GM18858 (cell line): Measurements from ENCODE around the gene POF1B.
A peak's percentile ranks its signal among the peaks of the same experiment; 100 is the strongest.
"Not testable (repeated sequence)": the region's sequence is repeated elsewhere in the genome, so short reads cannot be mapped to it uniquely, and the experiment has no call there.

ENCODE experiments used
- ATAC-seq: cut with Tn5 transposase; IDR thresholded peaks from one replicate; pipeline ENCODE4 v1.9.1; 2021; ENCODE audit not compliant: unreplicated experiment

Gene POF1B, protein sequence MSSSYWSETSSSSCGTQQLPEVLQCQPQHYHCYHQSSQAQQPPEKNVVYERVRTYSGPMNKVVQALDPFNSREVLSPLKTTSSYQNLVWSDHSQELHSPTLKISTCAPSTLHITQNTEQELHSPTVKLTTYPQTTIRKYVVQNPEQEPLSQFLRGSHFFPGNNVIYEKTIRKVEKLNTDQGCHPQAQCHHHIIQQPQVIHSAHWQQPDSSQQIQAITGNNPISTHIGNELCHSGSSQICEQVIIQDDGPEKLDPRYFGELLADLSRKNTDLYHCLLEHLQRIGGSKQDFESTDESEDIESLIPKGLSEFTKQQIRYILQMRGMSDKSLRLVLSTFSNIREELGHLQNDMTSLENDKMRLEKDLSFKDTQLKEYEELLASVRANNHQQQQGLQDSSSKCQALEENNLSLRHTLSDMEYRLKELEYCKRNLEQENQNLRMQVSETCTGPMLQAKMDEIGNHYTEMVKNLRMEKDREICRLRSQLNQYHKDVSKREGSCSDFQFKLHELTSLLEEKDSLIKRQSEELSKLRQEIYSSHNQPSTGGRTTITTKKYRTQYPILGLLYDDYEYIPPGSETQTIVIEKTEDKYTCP

DNA sequence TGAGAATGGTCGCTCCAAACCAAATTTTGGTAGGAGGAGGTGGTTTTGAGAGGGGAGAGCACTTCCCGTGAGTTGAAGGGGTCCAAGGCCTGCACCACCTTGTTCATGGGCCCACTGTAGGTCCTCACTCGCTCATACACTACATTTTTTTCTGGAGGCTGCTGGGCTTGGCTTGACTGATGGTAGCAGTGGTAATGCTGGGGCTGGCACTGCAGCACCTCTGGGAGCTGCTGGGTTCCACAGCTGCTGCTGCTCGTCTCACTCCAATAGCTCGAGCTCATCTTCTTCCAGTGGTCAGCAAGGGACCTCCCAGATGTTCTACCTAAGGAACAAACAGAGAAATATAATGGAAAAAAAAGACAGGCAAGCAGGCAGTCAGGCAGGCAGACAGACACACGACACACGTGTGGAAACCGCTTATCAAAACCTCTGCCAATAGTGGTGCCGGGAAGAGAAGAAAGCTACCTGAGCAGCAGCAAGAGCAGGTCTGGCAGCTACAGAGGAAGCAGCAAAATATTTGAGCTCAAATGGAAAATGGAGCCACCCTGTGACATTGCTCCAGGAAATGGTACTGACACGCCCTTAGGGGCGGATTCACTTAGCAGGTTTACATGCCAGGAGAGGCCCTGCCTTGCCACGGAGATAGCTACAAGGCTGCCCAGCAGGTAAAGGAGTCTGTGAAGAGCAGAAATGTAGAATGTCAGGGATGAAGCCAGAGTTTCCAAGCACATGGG, at the start of gene POF1B:
Gene POF1B (minus strand): TSS at position 492 of the 734 bp plus-strand sequence. CDS start 211 bp downstream, at position 281.
- no peak for ATAC-seq

DNA sequence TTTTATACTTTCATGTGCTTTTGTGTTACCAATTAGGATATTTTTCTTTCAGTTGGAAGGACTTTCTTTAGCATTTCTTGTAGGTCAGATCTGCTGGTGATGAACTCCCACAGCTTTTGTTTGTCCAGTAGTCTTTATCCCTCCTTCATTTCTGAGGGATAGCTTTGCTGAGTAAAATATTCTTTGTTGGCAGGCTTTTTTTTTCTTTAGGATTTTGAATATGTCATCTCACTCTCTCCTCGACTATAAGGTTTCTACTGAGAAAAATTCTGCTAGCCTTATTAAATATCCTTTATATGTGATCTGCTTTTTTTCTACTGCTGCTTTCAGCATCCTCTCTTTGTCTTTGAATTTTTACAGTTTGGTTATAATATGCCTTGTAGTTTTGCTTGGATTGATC, 49.6 kb upstream of the POF1B start:
- ATAC-seq, result no peak

DNA sequence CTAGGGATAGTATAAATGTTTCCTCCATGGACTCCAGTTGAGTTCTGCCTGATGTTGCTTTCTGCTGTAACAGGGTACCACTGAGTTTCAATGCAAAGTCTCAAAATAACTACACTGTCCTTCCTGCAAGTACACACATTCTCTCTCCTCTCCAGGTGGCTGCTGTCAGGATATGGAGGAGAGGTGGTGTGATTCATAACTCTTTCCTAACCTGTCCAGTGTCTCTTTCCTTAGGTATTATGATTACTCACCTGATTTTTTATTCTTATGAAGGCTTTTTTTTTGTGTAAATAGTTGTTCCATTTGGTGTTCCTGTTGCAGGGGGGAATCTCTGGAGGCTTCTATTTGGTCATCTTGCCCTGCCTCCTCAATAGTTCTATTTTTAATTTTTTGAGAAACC, 39.8 kb upstream of the POF1B start:
- ATAC-seq, result no peak

GRCh38 chrX:85391878-85392238, 12.4 kb upstream of the POF1B start:
- no peak for ATAC-seq

GRCh38 chrX:85391185-85391877, 11.9 kb upstream of the POF1B start:
- ATAC-seq, result no peak

- no peak for ATAC-seq
These were observed 2.1 kb upstream of the POF1B start for GRCh38 chrX:85381602-85382001.

DNA sequence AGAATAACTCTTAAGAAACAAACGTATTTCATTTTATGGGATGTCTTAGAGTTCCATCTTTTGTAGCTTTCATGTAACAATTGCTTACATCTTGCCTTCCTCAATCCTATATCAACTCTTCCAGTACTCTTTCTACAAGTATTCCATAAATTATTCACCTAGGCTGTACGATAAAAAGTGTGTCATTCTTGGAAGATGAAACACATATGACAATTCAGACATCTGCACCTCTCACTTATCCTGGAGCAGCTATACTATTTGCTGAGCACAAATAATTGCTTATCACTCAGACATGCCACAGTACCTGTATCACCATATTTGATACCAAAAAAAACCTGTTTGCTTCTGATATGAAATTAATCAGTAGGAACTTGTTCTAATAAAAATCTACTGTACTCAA, 1.0 kb downstream of the POF1B start:
- ATAC-seq, result no peak

GRCh38 chrX:85375333-85375738, 4.1 kb downstream of the POF1B start:
- no peak for ATAC-seq

- ATAC-seq, result no peak
These were observed 14.0 kb downstream of the POF1B start for GRCh38 chrX:85365370-85365995.

DNA sequence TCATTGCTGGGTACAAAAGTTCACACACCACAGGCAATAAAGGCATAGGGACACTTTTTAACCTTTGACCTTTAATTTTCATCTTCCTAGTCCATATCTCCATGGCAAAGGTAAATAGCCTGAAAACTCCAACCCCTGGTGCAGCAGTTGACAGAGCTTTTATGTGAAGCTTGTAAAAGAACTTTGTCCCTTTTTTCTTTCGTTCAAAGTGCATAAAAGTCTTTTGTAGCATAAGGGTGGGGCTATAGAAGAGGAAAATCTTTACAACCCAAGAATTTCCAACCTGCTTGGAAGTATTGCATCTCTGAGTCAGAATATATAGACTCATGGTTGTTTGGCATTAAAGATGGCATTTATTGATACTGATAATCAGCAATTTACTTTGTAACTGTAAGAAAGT, 20.4 kb downstream of the POF1B start:
- no peak for ATAC-seq

GRCh38 chrX:85345523-85345922, 33.9 kb downstream of the POF1B start:
- ATAC-seq, result no peak

GRCh38 chrX:85327060-85327333, 52.5 kb downstream of the POF1B start:
- no peak for ATAC-seq

DNA sequence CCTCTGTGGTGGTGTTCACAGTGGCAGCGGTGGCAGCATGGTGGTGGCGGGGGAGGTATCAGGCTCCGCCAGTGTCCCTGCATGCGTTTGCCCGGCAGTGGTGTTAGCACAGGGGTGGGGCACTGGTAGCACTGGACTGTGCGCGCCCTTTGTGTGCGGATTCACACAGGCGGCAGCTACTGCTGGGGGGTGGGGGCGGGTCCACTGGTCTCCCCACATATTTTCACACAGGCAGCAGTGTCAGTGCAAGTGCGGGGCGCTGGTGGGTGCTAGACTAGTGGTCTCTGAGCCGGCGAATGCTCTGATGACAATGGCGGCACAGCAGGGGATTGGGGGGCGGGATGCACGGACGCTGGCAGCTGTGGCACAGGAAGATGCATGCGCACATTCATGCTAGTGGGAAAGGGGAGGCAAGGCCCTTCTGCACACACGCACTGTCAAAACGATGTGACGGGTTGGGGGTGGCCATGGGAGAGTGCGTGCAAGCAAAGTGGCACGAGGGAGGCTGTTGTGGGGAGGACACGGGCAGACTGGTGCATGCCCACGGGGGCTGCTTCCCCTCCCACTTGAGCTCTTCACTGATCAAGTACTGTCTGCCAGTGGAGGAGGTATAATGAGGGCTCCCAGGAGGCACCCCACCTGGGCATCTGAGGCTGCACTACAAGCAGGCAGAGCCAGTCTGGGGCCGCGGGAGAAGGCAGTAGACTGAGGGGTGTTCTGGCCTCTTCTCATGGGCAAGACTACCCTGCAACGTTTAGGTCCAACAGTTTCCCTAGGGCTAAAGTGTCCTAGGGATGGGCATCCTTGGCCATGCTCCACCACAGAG, 53.0 kb downstream of the POF1B start:
- ATAC-seq, result no peak

- not testable (repeated sequence) for ATAC-seq
These were observed 68.1 kb downstream of the POF1B start for GRCh38 chrX:85311348-85311747.

DNA sequence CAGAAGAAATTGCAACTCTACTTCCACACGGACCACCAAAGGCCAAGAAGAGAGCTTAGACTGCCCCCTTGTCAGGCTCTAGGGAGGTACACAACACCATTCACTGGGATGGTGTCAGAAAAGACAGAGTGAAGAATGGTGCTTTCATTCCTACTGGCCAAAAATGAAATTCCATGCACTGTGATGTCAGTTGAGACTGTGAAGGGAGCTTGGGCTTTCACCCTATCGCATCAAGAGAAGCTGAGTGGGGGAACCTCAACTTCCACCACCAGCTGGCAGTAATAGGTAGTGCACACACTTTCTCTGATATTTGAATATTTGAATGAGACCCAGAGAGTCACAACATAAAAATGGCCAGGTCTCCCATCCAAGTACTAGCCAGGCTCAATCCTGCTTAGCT, 69.7 kb downstream of the POF1B start:
- ATAC-seq, result no peak

GRCh38 chrX:85303544-85303943, 75.9 kb downstream of the POF1B start:
- peak; percentile 76 for ATAC-seq

DNA sequence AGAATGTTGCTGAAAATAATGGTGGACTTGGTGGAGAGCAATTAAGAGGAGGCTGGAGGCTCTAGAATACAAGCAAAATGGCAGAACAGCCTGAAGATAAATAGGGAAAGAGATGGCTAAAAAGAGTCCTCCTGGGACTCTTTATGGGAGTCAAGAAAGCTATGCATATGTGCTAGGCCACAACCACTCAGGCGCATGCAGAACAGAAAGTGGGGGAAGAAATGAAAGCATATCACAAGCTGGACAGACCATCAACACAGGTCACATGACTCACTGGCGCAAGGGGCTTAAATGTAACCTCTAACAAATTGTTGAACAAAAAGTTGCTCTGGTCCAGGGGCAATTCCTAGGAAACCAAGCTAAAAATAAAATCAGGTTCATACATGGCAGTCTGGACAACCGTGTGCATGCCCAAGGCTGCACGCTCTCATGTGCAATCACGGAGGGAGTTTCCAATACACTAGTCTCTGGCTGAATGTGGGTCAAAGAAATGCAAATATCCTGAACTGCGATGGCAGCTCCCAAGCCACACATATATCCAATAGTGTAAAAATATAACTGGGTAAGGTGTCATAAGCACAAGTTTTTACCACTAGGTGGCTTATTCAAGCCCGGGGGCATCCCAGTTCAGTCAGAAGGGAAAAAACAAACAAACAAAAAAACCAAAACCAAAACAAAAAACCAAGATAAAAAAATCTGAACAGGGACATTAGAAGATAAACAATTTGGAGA, 90.3 kb downstream of the POF1B start:
- no peak for ATAC-seq

DNA sequence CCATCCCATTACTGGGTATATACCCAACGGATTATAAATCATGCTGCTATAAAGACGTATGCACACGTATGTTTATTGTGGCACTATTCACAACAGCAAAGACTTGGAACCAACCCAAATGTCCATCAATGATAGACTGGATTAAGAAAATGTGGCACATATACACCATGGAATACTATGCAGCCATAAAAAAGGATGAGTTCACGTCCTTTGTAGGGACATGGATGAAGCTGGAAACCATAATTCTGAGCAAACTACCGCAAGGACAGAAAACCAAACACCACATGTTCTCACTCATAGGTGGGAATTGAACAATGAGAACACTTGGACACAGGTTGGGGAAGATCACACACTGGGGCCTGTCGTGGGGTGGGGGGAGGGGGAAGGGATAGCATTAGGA, 94.2 kb downstream of the POF1B start:
- not testable (repeated sequence) for ATAC-seq

GRCh38 chrX:85244450-85245211, 134.8 kb downstream of the POF1B start:
- ATAC-seq, result peak; percentile 32
